HG02798 (cell line): ENCODE measurements around the gene GFRA1.
"Not testable (repeated sequence)": the region's sequence is repeated elsewhere in the genome, so short reads cannot be mapped to it uniquely, and the experiment has no call there.

Experiments used
- ATAC-seq: cut with Tn5 transposase; IDR thresholded peaks from one replicate; pipeline ENCODE4 v1.9.1; 2021; ENCODE audit warnings: mild to moderate bottlenecking; ENCODE audit not compliant: unreplicated experiment, poor library complexity

GFRA1 gene

DNA sequence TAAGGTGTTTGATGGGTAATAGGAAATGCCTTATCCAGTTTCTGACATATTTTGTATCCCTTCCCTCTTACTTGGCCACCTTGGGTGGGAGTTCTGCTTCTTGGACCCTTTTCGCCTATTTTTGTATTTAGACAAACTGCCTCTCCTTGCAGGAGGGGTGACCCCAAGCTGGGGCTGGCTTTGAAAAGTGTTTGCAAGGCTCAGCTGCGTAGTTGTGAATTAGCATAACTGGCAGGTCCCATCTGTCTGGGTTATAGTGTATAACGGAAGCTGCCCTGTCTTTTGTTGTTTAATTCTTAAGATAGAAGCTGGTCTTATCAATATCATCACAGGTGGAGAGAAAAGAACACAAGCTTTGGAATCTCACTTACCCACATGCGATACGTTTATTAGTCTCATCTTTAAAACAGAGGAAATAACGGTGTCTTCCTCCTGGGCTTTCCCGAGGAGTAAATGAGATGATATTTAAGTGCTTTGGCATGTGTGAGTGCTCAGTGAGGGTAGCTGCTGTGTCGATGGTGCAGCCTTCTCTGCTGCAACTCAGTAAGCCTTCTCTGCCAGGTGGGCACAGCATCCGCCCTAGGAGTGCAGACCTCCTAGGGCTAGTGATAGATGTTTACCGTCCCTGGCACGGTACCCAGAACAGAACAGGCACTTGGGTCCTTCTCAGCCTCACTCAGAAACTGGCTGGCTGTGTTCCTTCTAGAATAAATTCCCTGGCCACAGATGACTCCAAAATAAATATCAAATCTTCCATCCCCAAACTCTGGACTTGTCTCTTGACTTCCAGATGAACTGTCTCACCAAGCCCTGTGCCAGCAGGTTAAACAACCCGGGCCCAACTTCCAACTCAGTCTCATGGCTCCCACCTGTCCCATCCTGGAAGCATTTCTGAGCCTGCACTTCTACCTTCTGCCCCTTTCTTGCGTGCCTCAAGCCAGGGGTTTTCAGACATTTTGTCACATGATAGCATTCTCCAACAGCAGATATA lies 227.3 kb downstream of the GFRA1 start:
- no peak for ATAC-seq

DNA sequence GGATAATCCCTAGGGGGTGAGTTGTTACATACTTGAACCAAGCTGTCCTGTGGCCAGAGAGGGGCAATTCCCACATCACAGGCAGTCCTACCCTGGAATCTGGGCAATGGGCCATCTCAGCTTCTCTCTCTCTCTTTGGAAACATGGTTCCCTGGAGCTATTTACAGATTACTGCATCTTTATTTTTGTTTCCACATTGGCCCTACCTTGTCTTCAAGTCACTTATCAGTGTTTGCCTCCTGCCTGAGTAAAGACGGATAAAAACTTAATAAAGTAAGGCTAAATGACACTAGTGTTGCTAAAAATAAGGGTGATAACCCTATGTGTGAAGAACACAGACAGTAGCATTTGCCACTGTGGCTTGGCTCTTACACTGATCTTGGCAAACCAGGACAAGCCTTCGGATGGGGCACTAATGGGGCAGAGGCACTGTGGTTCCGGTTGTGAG lies 228.2 kb downstream of the GFRA1 start:
- ATAC-seq: no peak

DNA sequence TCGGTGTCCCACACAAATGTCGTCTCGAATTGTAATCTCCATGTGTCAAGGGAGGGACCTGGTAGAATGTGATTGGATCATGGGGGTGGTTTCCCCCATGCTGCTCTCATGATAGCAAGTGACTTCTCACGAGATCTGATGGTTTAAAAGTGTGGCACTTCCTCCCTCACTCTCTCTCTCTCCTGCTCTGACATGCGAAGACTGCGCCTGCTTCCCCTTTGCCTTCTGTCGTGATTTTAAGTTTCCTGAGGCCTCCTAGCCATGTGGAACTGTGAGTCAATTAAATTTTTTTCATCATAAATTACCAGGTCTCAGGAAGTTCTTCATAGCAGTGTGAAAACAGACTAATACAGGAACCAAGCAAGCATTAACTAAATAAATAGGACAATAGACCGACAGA lies 229.1 kb downstream of the GFRA1 start:
- no peak for ATAC-seq

DNA sequence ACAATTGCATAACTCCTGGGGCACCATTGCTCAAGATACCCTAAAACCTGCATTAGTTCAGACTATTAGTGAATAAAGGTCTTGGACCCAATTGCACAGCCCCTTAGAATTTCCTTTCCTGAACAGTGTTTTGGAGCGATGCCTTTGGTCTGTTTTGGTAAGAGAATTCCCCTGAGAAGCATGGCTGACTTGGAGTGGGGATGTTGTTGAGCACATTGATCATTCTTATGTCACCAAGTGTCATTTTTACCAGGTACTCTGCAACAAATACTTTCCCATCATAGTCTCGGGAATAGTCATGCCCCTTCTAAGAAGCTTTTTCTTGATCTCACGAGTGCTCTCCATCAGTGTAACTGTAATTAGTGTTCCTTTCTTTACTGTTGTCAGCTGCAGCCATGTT lies 229.7 kb downstream of the GFRA1 start:
- no peak for ATAC-seq

DNA sequence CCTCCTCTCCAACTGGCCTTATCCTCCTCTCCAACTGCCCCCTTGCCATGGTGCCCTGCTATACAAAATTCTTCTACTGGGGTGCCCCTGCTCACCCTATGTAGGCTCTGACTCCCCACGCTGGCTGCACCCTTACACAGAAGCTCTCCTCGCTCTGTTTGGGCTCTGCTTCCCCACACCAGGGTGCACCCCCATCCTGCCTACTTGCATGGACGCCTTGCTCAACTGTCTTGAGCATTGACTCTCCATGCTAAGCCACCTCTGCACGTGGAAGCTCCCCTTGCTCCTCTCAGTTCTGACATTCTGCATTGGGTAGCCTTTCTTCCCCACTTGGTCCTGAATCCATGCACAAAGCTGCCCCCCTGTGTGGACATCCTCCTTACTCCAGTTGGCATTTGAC lies 231.1 kb downstream of the GFRA1 start:
- no peak for ATAC-seq

DNA sequence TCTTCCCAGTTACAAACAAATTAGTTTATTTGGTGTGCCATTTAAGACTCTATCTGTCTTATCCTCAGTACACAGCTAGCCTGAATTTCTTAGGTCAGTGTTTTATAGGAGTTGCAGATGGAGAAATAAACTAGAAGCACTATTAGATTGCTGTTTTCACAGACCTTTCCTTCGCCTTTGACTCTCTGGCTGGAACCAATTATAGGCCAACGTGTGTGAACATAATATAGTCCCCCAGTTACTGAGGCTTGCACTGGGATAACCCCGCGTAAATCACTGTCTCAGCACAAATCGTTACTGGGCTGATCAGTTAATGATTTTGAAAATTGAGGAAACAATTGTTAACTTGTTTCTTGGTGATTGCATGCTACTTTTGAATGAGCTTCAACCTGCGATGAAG lies 233.4 kb downstream of the GFRA1 start:
- ATAC-seq: no peak

DNA sequence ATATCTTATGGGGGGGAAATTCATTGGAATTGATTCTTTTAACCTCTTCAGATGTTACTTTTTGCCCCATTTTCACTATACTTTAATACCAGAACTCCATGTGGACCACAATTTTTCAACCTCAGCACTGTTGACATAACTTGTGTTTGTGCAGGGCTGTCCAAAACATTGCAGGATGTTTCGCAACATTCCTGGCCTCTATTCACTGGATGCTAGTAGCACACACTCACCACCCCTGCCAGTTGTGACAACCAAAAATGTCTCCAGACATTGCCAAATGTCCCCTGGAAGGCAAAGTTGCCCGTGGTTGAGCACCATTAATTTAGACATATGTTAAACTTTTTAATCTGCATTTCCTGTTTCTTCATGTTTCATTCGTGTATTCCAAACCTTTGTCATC lies 234.7 kb downstream of the GFRA1 start:
- no peak for ATAC-seq

DNA sequence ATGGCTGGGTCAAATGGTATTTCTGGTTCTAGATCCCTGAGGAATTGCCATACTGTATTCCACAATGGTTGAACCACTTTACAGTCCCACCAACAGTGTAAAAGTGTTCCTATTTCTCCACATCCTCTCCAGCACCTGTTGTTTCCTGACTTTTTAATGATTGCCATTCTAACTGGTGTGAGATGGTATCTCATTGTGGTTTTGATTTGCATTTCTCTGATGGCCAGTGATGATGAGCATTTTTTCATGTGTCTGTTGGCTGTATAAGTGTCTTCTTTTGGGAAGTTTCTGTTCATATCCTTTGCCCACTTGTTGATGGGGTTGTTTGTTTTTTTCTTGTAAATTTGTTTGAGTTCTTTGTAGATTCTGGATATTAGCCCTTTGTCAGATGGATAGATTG lies 237.6 kb downstream of the GFRA1 start:
- not testable (repeated sequence) for ATAC-seq

DNA sequence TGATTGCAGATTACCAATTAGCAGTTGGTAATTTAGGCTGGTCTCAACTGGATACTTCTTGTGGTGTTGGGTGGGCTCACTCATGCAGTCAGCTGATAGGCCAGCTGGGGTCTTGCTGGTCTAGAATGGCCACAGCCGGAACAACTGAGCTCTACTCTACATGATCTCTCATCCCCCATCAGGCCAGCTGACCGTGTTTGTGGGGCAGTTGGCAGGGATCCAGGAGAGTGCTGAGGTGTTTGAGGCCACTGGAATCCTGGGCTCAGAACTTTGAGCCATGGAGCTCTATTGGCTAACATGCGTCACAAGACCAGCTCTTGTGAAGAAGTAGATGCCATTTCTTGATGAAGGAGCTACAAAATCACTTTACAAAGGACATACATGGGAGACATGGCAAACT lies 242.4 kb downstream of the GFRA1 start:
- no peak for ATAC-seq

DNA sequence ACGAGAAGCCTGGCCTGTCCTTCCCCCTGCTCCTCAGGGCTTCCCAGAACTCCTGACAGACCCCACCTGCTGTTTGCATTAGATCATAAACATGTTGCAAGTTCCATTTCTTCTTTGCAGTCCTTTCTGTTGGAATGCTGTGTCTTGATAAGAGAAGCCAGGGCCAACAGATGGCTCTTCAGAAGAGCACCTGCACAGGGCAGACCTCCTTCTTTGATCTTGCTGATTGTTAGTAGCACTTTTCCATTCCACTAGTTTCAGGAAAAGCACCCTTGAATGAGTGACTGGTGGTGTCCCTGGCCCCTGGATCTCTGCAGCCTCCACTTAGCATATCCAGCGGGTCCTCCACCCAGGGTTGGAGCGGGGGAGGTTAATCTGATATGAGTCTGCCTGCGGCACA lies 243.2 kb downstream of the GFRA1 start:
- no peak for ATAC-seq

DNA sequence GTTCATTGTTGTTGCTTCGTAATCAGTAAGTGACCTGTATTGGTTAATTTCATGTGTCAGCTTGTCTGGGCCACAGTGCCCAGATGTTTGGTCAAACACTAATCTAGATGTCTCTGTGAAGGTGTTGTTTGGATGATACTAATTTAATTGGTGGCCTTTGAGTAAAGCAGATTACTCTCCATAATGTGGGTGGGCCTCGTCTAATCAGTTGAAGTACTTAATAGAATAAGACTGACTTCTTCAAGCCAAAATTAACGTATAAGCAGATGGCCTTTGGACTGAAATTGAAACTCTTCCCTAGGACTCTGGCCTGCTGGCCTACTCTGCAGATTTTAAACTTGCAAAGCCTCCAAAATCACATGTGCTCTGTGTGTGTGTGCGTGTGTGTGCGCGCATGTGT lies 245.7 kb downstream of the GFRA1 start:
- no peak for ATAC-seq

DNA sequence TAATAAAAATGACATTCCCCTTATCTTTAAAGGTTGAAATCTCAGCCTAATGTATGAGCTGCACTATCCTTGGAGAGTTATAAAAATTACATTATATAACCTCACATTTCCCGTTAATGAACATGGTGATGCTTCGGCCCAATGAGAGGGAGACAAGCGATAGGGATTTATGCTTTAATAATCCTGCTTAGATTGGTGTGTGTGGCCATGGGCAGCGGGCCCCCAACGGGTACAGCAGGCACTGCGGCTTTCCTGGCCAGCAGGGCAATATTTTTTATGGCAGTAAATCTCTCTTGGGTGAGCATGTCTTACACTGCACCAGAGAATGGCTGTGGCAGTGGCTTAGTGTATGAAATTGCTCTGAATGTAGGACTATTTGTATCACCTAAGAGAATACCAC lies 246.3 kb downstream of the GFRA1 start:
- ATAC-seq: no peak

DNA sequence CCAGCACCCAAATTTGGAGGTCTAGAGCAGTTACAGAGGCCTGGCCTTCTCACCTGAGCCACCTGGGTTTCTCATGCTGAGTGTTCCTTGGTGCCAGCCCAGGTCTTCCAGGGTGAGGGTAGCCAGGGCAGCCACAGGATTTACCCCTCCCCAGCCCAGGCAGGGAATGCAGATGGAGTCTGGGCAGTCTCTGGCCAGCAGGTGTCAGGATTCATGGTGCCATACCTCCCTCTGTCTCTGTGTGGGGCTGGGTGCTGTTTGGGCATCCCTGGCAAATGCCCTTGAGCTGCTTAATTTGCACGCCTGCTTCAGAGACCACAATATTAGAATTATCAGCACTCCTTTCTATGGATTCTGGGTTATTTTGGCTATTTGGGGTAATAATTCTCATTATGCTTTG lies 246.7 kb downstream of the GFRA1 start:
- ATAC-seq: no peak

DNA sequence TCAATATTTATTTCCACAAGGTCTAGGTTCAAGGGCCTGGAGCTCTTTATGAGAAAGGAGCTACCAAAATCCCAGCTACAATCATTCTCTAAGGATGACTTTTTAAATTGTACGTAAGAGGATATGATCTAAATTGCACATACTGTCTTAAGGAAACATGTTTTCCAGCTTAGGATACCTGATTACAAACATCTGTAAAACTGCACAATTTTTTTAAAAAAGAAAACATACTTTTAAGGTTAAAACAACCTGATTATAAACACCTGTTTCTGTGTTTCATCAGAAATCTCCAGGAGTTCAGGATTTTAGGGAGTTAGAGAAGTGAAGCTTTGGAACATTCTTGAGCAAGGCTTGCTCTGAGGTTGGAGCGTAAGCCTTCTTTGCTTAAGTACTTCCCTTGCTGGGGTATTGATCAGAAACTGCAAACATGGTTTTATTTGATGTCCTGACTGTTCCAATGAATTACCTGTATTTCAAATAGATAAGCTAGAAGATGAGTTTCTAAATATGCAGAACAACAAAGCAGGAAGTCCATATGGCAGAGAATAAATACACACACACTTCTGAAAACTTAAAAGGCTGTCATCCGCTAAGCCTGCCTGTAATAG lies 248.6 kb downstream of the GFRA1 start:
- no peak for ATAC-seq

DNA sequence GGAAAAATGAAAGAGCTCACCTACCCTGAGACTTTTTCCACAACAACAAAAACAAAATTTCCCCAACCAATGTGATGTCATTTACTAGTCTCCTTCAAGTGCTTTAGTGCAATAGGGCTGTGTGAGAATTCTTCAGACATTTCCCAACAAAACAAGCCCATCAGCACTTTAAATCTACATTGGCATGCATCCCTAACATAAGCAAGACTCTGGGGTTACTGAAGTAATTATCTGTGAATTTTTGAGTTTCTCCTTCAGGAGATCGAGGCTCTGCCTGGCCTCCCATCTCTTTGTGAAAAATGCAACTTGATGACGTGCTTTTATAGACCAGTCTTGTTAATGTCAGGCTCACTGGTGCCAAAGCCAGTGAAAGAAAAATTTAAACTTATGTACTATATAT lies 255.6 kb downstream of the GFRA1 start:
- no peak for ATAC-seq

DNA sequence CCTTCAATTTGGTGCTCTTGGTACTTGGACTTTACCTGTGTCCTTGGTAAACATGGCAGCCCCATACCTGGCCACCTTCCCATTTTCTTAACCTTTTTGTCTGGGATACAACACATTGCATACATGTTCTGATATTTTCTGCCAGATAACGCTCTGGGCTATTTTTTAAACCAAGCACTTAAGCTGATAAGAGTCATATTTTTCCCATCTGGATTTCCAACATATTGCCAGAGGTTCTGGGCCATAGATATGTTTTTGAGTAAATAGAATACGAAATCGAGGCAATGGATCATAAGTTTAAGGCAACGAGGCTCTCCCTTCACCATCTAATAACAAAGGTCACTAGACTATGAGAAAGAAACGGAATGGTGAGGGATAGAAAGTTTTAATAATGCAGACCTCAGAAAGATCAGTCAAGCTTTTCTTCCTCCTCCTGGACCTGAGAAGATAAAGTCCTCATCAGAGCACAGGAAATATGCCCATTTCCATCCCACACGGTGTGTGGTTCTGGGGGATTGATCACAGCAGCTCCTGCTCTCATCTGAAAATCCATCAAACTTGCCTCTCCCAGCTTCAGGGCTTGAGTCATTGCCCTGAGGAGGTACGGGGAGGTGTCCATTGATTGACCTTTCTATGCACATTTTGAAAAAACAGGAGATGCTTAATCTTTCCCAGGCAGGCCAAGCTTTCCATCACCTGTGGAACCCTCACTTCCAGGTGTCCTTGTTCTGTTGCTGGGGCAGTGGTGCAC lies 257.2 kb downstream of the GFRA1 start:
- ATAC-seq: no peak

DNA sequence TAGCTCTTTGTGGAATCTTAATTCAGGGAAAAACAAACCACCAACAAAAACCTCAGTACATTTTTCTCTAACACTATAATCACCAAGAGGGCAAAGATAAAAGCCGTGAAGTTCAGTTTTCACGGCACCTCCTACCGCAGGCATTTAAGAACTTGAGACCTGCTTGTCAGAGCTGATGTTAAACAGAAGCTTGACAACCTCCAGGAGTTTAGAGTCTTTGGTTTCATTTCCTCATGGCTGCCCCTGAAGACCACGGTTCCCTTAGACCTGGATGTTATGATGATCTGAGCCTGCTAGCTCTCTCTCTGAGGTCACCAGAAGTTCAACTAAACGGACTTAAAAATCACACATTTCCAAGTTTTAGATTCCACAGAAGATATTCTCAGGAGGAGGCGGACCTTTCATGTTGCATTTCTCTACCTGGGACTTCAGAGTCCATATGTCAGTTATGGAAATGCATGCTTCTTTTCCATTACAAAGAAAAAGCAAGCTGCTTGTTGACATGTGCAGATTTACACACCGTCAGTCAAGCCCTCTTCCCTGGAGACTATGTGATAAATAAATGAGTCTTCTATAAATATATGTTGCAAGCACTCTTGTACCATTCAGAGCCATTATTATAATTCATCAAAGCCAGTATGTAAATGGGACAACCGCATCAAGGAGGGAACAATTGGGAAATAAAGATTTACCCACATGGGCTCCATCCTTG lies 258.0 kb downstream of the GFRA1 start:
- peak; percentile 53 for ATAC-seq

DNA sequence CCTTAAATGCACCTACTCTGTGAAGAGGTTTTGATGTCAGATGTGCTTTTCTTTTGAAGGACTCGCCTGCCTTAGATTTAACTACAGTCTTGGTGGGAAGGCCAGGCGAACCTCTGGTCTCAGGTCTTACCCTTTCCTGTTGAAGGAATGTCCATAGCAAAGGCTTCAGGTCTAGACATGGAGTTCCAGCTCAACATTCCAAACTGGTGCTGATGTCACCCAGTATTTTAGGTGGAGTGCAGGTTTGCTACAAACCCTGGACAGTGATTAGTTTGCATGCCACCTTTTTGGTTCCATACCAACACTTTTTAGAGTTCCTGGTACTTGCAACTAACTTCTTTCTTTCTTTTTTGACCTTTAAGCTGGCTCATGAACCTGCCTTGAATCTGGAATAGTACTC lies 258.7 kb downstream of the GFRA1 start:
- ATAC-seq: no peak

DNA sequence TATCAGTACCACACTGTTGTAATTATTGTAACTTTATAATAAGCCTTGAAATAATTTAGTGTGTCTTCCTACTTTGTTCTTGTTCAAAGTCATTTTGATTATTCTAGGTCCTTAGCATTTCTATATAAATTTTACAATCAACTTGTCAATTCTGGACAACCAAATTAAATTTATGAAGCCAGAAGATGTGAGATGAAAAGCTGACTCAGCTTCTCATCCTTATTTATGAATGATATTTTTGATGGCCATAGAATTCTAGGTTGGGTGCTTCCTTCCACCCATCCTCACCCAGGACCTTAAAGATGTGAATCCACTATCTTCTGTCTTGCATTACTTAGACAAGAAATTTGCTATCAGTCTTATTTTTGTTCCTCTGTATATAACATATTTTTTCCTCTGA lies 261.1 kb downstream of the GFRA1 start:
- ATAC-seq: no peak

DNA sequence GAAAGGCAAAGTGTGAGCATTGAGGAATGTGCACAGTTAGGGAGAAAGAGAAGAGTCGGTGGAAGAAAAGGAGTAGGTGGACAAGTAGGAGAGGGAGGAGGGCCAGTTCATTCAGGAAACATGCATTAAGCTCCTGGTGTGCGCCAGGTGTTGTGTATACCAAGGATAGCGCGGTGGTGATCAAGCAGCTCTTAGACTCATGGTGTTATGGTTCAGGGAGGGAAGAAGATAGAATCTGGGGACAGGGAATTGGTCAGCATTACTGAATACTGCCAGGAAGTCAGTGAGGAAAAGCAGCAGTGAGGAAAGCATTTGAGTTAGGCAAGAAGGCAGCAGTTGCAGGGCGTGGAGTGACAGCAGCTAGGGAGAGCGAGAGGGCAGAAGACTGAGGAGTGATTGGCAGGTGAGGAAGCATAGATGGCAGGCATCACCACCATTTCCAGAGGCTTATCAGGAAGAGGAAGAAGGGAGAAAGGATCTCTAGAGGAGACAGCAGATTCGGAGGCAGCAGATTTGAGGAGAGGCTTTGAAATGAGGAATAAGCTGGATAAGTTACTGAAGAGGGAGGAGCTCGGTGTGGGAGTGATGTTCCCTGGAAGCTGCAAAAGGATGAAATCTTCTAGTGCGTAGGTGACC lies 265.6 kb downstream of the GFRA1 start:
- ATAC-seq: no peak
